GM12878 (cell line): Measurements from ENCODE around the gene EIF3B. TPM values are rescaled to one million over a fixed set of nuclear protein-coding genes. Genes with fewer than 3 reads are reported as not detected.

Source experiments
- BCLAF1 ChIP-seq: fragments of 450-650 bp; IDR thresholded peaks from 2 replicates; pipeline ENCODE4 v1.6.1; 2017; ENCODE audit warnings: antibody characterized with exemption, mild to moderate bottlenecking, moderate library complexity
- CREM ChIP-seq: IDR thresholded peaks from 2 replicates; pipeline ENCODE4 v1.6.1; 2014; ENCODE audit warnings: antibody characterized with exemption, low read depth
- ESRRA ChIP-seq: IDR thresholded peaks from 2 replicates; pipeline ENCODE4 v1.6.1; 2012; ENCODE audit warnings: mild to moderate bottlenecking, low read length, improper control_type of control experiment
- FOS ChIP-seq: IDR thresholded peaks from 3 replicates; pipeline ENCODE4 v1.6.1; 2011; ENCODE audit warnings: borderline replicate concordance; ENCODE audit not compliant: insufficient read length; ENCODE audit errors: extremely low read depth
- POLR2AphosphoS2 ChIP-seq: IDR thresholded peaks from 2 replicates; pipeline ENCODE4 v1.6.1; 2011; ENCODE audit warnings: low read depth, mild to moderate bottlenecking, low read length, improper control_type of control experiment, moderate library complexity
- RB1 ChIP-seq: fragments of 450-650 bp; formaldehyde crosslinking; IDR thresholded peaks from 2 replicates; pipeline ENCODE4 v1.6.1; 2017; ENCODE audit warnings: mild to moderate bottlenecking, borderline replicate concordance
- REST ChIP-seq: IDR thresholded peaks from 2 replicates; pipeline ENCODE4 v1.6.1; 2012; ENCODE audit warnings: mild to moderate bottlenecking, low read depth, low read length
- TBL1XR1 ChIP-seq: IDR thresholded peaks from 2 replicates; pipeline ENCODE4 v1.6.1; 2012; ENCODE audit warnings: low read depth, low read length, improper control_type of control experiment
- TCF7 ChIP-seq: IDR thresholded peaks from 2 replicates; pipeline ENCODE4 v1.6.1; 2014; ENCODE audit warnings: antibody characterized with exemption, borderline replicate concordance
- USF1 ChIP-seq: IDR thresholded peaks from 2 replicates; pipeline ENCODE4 v1.6.1; 2011; ENCODE audit warnings: borderline replicate concordance, low read depth, mild to moderate bottlenecking, moderate library complexity, mixed read lengths, low read length; ENCODE audit not compliant: insufficient read depth; ENCODE audit errors: extremely low read length
- ZBTB33 ChIP-seq: fragments of 450-650 bp; IDR thresholded peaks from 2 replicates; pipeline ENCODE4 v1.6.1; 2017; ENCODE audit warnings: mild to moderate bottlenecking
- polyA plus RNA-seq, 11 experiments: library from polyadenylated mRNA; depleted of rRNA in 4 of 11; unstranded in 6 of 11; stranded (reverse) in 5 of 11; fragments of >200 nt; fragmentation: Nextera tagmentation in 4 of 11; fragmentation: Illumina TruSeq in 1 of 11; extraction: Ambion mirVana in 4 of 11; extraction: Trizol in 1 of 11; gene quantifications; 1 replicate in 1 of 11; 2 replicates in 10 of 11; pipeline versions ENCODE4 v1.2.1 to v1.2.3, GENCODE V29; 2011 to 2016; ENCODE audit warnings: inconsistent platforms in 2 of 11, missing spikeins in 2 of 11, low read depth in 1 of 11
- total RNA-seq, 4 experiments: library from RNA; depleted of rRNA in 3 of 4; stranded (reverse); fragments of >200 nt in 3 of 4; fragmentation: Illumina TruSeq in 1 of 4; extraction: Trizol in 1 of 4; gene quantifications; 2 replicates each; pipeline versions ENCODE4 v1.2.1 to v1.2.3, GENCODE V29; 2013 to 2021
- TF ChIP-seq, protein P1 (sequence below): fragments of 450-650 bp; formaldehyde crosslinking; IDR thresholded peaks from 2 replicates; pipeline ENCODE4 v1.4.0; 2020; ENCODE audit warnings: mild to moderate bottlenecking, moderate library complexity
- TF ChIP-seq, protein P2 (sequence below): fragments of 450-650 bp; IDR thresholded peaks from 2 replicates; pipeline ENCODE4 v1.6.1; 2016; ENCODE audit warnings: mild to moderate bottlenecking
- TF ChIP-seq, protein P3 (sequence below): IDR thresholded peaks from 2 replicates; pipeline ENCODE4 v1.6.1; 2012; ENCODE audit warnings: low read depth, low read length, improper control_type of control experiment

The EIF3B gene
- total and polyA plus RNA-seq, 10 of the 15 experiments (the other 5 are each of a cell fraction or from before 2014, with no cell fraction given) = 17.6 to 275 (median 153) TPM

- TF ChIP-seq USF1 = peak; percentile 99
- TF ChIP-seq POLR2AphosphoS2 = peak; percentile 63; the same call in 1 of the 2 replicates
- TF ChIP-seq, protein P1, sequence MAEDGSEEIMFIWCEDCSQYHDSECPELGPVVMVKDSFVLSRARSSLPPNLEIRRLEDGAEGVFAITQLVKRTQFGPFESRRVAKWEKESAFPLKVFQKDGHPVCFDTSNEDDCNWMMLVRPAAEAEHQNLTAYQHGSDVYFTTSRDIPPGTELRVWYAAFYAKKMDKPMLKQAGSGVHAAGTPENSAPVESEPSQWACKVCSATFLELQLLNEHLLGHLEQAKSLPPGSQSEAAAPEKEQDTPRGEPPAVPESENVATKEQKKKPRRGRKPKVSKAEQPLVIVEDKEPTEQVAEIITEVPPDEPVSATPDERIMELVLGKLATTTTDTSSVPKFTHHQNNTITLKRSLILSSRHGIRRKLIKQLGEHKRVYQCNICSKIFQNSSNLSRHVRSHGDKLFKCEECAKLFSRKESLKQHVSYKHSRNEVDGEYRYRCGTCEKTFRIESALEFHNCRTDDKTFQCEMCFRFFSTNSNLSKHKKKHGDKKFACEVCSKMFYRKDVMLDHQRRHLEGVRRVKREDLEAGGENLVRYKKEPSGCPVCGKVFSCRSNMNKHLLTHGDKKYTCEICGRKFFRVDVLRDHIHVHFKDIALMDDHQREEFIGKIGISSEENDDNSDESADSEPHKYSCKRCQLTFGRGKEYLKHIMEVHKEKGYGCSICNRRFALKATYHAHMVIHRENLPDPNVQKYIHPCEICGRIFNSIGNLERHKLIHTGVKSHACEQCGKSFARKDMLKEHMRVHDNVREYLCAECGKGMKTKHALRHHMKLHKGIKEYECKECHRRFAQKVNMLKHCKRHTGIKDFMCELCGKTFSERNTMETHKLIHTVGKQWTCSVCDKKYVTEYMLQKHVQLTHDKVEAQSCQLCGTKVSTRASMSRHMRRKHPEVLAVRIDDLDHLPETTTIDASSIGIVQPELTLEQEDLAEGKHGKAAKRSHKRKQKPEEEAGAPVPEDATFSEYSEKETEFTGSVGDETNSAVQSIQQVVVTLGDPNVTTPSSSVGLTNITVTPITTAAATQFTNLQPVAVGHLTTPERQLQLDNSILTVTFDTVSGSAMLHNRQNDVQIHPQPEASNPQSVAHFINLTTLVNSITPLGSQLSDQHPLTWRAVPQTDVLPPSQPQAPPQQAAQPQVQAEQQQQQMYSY = 0 out of 2 replicates have a peak, but pooled peaks have one; percentile 15
- TF ChIP-seq, protein P2, sequence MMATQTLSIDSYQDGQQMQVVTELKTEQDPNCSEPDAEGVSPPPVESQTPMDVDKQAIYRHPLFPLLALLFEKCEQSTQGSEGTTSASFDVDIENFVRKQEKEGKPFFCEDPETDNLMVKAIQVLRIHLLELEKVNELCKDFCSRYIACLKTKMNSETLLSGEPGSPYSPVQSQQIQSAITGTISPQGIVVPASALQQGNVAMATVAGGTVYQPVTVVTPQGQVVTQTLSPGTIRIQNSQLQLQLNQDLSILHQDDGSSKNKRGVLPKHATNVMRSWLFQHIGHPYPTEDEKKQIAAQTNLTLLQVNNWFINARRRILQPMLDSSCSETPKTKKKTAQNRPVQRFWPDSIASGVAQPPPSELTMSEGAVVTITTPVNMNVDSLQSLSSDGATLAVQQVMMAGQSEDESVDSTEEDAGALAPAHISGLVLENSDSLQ = peak; percentile 60
- TF ChIP-seq CREM = no peak
- TF ChIP-seq, protein P3, sequence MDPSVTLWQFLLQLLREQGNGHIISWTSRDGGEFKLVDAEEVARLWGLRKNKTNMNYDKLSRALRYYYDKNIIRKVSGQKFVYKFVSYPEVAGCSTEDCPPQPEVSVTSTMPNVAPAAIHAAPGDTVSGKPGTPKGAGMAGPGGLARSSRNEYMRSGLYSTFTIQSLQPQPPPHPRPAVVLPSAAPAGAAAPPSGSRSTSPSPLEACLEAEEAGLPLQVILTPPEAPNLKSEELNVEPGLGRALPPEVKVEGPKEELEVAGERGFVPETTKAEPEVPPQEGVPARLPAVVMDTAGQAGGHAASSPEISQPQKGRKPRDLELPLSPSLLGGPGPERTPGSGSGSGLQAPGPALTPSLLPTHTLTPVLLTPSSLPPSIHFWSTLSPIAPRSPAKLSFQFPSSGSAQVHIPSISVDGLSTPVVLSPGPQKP = no peak
- peak; percentile 89; the same call in 1 of the 2 replicates for TF ChIP-seq RB1
- TF ChIP-seq ESRRA = no peak
- TF ChIP-seq REST = 0 out of 2 replicates have a peak, but pooled peaks have one; percentile 41
- TF ChIP-seq TCF7 = no peak
- TF ChIP-seq ZBTB33 = no peak
- 0 out of 2 replicates have a peak, but pooled peaks have one; percentile 37 for TF ChIP-seq TBL1XR1
- no peak for TF ChIP-seq BCLAF1
- no peak for TF ChIP-seq FOS
These were observed 766 bp upstream of the EIF3B start (continued) for GRCh38 chr7:2353936-2354185.
